Panc1 (cell line): ENCODE results near the gene TRAK1. TPM values are rescaled to one million over a fixed set of nuclear protein-coding genes. Genes with fewer than 3 reads are reported as not detected.

ENCODE experiments used
- ATAC-seq: fragments of 200-7000 bp; cut with Tn5 transposase; 2 replicates; pipeline ENCODE4 v1.9.1; 2020; ENCODE audit warnings: mild to moderate bottlenecking, moderate library complexity
- BruUV-seq: library from RNA; stranded (reverse); fragments of 400-500 nt; replicated peaks from 2 replicates; lab custom pipeline; 2021; lab: Mats Ljungman, UMichigan
- CTCF ChIA-PET: fragments of 300-600 bp; sonication (Branson Sonifier 250); formaldehyde crosslinking; loops from one replicate; lab custom pipeline; 2022; ENCODE audit warnings: antibody characterized with exemption; lab: Charles Lee
- POLR2A ChIA-PET: fragments of 300-600 bp; sonication (Branson Sonifier 250); formaldehyde crosslinking; loops from one replicate; lab custom pipeline; 2022; ENCODE audit warnings: antibody characterized with exemption; lab: Charles Lee
- DNase-seq: peaks from one replicate; pipeline ENCODE4 v3.0.0-alpha.2; 2010; ENCODE audit warnings: low read depth, low spot score
- H3K27ac ChIP-seq: 2 replicates; pipeline ENCODE4 v1.5.1; 2011; ENCODE audit warnings: mild to moderate bottlenecking, low read length, inconsistent platforms
- H3K27me3 ChIP-seq: fragments of 200-500 bp; sonication (Bioruptor generic); 2 replicates; pipeline ENCODE4 v1.6.0; 2014; ENCODE audit warnings: low read length, inconsistent platforms; ENCODE audit not compliant: control insufficient read depth, insufficient read depth
- H3K36me3 ChIP-seq: fragments of 200-500 bp; sonication (Bioruptor generic); 2 replicates; pipeline ENCODE4 v1.5.1; 2014; ENCODE audit warnings: inconsistent platforms, mild to moderate bottlenecking, low read length, moderate library complexity; ENCODE audit not compliant: control insufficient read depth, insufficient read depth
- H3K4me1 ChIP-seq: 2 replicates; pipeline ENCODE4 v1.5.1; 2011; ENCODE audit warnings: inconsistent platforms, mild to moderate bottlenecking, low read length, moderate library complexity; ENCODE audit not compliant: control insufficient read depth, insufficient read depth
- H3K4me3 ChIP-seq, 2 experiments: 2 replicates each; pipeline ENCODE4 v1.5.1; 2011 to 2012; ENCODE audit warnings: low read depth in 2 of 2, low read length in 2 of 2, mild to moderate bottlenecking in 2 of 2, inconsistent platforms in 1 of 2, moderate library complexity in 1 of 2
- H3K9me3 ChIP-seq: fragments of 200-500 bp; sonication (Bioruptor generic); 2 replicates; pipeline ENCODE4 v1.5.1; 2014; ENCODE audit warnings: low read depth, mild to moderate bottlenecking, inconsistent platforms, low read length, moderate library complexity; ENCODE audit not compliant: control insufficient read depth, insufficient read depth
- POLR2AphosphoS5 ChIP-seq: IDR thresholded peaks from 2 replicates; pipeline ENCODE4 v1.6.1; 2012; ENCODE audit warnings: mild to moderate bottlenecking, low read depth, low read length, moderate library complexity
- SIN3A ChIP-seq: IDR thresholded peaks from 2 replicates; pipeline ENCODE4 v1.6.1; 2012; ENCODE audit warnings: low read depth, mild to moderate bottlenecking, low read length, moderate library complexity, borderline replicate concordance; ENCODE audit not compliant: insufficient read depth
- TCF7L2 ChIP-seq: IDR thresholded peaks from 2 replicates; pipeline ENCODE4 v1.6.1; 2011; ENCODE audit warnings: mild to moderate bottlenecking, low read depth, low read length, inconsistent platforms
- in situ Hi-C: cut with HindIII; loops from 2 replicates; pipeline ENCODE4 v1.10.0; 2016; ENCODE audit warnings: low sequenced_read_pairs, low pct_unique_long_range_greater_than_20kb
- intact Hi-C: fragments of 100-400 bp; cut with micrococcal nuclease; formaldehyde crosslinking; loops from one replicate; pipeline ENCODE4 v1.10.0; 2022; ENCODE audit not compliant: unreplicated experiment
- total RNA-seq: library from RNA; stranded (reverse); gene quantifications from one replicate; pipeline ENCODE4 v1.2.1, GENCODE V29; 2021; ENCODE audit not compliant: unreplicated experiment
- TF ChIP-seq, protein P1 (sequence below): fragments of 450-650 bp; IDR thresholded peaks from 2 replicates; pipeline ENCODE4 v1.5.1; 2017; ENCODE audit warnings: mild to moderate bottlenecking
- TF ChIP-seq, protein P2 (sequence below), 2 experiments: IDR thresholded peaks; 2 replicates each; pipeline ENCODE4 v1.6.1; 2011 to 2012; ENCODE audit warnings: low read depth in 2 of 2, control low read depth in 1 of 2, low read length in 1 of 2, mild to moderate bottlenecking in 1 of 2, moderate library complexity in 1 of 2; ENCODE audit not compliant: insufficient read depth in 1 of 2

The TRAK1 gene
- total RNA-seq, 1 experiment from 2014 or later = 38.4 TPM

DNA sequence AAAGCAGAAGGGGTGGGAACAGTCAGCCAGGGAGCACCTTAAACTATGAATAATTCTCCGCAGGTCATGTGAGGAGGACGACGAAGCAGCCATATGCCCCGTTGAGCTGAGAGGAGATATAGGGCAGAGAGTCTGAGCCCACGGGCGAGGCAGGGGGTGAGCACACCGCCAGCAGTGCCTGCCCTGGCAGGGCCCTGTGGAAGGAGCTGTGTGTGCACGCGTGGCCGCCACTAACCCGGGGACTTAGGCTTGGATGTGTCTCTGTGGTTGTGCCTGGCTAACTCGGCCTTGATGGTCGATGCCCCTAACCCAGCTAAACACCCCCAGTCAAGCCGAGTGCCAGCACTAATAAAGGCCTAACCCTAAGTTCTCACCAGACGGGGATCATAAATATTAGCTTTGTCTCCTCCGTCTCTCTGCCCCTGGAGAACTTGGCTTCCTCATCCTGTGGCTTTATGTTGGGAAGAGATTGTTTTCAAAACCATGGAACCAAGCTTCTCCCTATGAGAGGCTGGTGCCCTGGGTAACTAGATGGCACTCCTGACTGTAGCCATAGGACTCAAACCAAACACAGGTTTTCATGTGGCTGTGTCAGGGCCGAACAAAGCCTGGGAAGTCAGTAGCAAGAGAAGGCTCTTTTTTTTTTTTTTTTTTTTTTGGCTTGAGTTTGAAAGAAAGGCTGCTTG is 129.4 kb downstream of the TRAK1 start:
- CTCF ChIA-PET = no interaction called here

DNA sequence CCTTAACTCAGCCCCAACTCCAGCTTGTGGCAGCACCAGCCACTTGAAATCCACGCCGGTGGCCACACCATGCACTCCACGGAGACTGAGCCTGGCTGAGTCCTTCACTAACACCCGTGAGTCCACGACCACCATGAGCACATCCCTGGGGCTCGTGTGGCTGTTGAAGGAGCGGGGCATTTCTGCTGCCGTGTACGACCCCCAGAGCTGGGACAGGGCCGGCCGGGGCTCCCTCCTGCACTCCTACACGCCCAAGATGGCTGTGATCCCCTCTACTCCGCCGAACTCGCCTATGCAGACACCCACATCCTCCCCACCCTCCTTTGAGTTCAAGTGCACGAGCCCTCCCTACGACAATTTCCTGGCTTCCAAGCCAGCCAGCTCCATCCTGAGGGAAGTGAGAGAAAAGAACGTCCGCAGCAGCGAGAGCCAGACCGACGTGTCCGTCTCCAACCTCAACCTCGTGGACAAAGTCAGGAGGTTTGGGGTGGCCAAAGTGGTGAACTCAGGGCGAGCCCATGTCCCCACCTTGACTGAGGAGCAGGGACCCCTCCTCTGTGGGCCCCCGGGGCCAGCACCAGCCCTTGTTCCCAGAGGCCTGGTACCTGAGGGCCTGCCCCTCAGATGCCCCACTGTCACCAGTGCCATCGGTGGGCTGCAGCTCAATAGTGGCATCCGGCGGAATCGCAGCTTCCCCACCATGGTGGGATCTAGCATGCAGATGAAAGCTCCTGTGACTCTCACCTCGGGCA is 132.0 kb downstream of the TRAK1 start:
- Histone ChIP-seq H3K27me3 (no peaks in the 10 kb centered on the region), H3K4me1 (no peaks in the 10 kb centered on the region), H3K36me3 (no peaks in the 10 kb centered on the region), H3K4me3 (no peak overlapping the region), H3K9me3 (no peaks in the 10 kb centered on the region), H3K27ac (no peak overlapping the region)
- no TSS peak for BruUV-seq
- TF ChIP-seq, protein P1, sequence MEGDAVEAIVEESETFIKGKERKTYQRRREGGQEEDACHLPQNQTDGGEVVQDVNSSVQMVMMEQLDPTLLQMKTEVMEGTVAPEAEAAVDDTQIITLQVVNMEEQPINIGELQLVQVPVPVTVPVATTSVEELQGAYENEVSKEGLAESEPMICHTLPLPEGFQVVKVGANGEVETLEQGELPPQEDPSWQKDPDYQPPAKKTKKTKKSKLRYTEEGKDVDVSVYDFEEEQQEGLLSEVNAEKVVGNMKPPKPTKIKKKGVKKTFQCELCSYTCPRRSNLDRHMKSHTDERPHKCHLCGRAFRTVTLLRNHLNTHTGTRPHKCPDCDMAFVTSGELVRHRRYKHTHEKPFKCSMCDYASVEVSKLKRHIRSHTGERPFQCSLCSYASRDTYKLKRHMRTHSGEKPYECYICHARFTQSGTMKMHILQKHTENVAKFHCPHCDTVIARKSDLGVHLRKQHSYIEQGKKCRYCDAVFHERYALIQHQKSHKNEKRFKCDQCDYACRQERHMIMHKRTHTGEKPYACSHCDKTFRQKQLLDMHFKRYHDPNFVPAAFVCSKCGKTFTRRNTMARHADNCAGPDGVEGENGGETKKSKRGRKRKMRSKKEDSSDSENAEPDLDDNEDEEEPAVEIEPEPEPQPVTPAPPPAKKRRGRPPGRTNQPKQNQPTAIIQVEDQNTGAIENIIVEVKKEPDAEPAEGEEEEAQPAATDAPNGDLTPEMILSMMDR = no peak
- TF ChIP-seq TCF7L2 (no peak), POLR2AphosphoS5 (no peak), SIN3A (no peak)
- TF ChIP-seq, protein P2, sequence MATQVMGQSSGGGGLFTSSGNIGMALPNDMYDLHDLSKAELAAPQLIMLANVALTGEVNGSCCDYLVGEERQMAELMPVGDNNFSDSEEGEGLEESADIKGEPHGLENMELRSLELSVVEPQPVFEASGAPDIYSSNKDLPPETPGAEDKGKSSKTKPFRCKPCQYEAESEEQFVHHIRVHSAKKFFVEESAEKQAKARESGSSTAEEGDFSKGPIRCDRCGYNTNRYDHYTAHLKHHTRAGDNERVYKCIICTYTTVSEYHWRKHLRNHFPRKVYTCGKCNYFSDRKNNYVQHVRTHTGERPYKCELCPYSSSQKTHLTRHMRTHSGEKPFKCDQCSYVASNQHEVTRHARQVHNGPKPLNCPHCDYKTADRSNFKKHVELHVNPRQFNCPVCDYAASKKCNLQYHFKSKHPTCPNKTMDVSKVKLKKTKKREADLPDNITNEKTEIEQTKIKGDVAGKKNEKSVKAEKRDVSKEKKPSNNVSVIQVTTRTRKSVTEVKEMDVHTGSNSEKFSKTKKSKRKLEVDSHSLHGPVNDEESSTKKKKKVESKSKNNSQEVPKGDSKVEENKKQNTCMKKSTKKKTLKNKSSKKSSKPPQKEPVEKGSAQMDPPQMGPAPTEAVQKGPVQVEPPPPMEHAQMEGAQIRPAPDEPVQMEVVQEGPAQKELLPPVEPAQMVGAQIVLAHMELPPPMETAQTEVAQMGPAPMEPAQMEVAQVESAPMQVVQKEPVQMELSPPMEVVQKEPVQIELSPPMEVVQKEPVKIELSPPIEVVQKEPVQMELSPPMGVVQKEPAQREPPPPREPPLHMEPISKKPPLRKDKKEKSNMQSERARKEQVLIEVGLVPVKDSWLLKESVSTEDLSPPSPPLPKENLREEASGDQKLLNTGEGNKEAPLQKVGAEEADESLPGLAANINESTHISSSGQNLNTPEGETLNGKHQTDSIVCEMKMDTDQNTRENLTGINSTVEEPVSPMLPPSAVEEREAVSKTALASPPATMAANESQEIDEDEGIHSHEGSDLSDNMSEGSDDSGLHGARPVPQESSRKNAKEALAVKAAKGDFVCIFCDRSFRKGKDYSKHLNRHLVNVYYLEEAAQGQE (IDR thresholded peaks at IDR 0.05; ENCODE audit: insufficient read depth in 1 of 2, low read depth in 2 of 2, low read length in 1 of 2) = no peak
- ChIA-PET CTCF (no interaction called here), POLR2A (no interaction called here)
- ATAC-seq (no peak), DNase-seq (no peak)
- in situ Hi-C loops = no loop called here
- intact Hi-C loops = no loop called here

More for the DNA sequence above, 129.4 kb downstream of the TRAK1 start:
- no peak for ATAC-seq
- H3K4me1 ChIP-seq = no peaks in the 10 kb centered on the region
- H3K27ac ChIP-seq = no peak overlapping the region
- H3K36me3 ChIP-seq = no peaks in the 10 kb centered on the region; the same call in 1 of the 2 replicates
- POLR2A ChIA-PET = no interaction called here
- H3K4me3 ChIP-seq = no peak overlapping the region
- intact Hi-C loops = no loop called here
- DNase-seq = no peak
- TF ChIP-seq, protein P1 = no peak
- TF ChIP-seq, protein P2 (IDR thresholded peaks at IDR 0.05; ENCODE audit: insufficient read depth in 1 of 2, low read depth in 2 of 2, low read length in 1 of 2) = no peak
- TF ChIP-seq POLR2AphosphoS5 (no peak), TCF7L2 (no peak), SIN3A (no peak)
- no peaks in the 10 kb centered on the region for H3K9me3 ChIP-seq
- H3K27me3 ChIP-seq = no peaks in the 10 kb centered on the region
- in situ Hi-C loops = no loop called here
- BruUV-seq = no TSS peak
